HUES48 (cell line): ENCODE data around the gene PRDM15.

ENCODE experiments used
- H3K27ac ChIP-seq: one replicate; pipeline ENCODE4 v1.7.0; 2013; ENCODE audit warnings: low read depth, low read length, inconsistent platforms
- H3K27me3 ChIP-seq: 2 replicates; pipeline ENCODE4 v1.6.1; 2013; ENCODE audit warnings: mild to moderate bottlenecking, low read length; ENCODE audit not compliant: control insufficient read depth, insufficient read depth
- H3K36me3 ChIP-seq: 2 replicates; pipeline ENCODE4 v1.6.1; 2013; ENCODE audit warnings: low read length; ENCODE audit not compliant: control insufficient read depth, insufficient read depth
- H3K4me1 ChIP-seq: 2 replicates; pipeline ENCODE4 v1.6.1; 2013; ENCODE audit warnings: mild to moderate bottlenecking, low read length; ENCODE audit not compliant: control insufficient read depth, insufficient read depth
- H3K4me3 ChIP-seq: 2 replicates; pipeline ENCODE4 v1.5.1; 2013; ENCODE audit warnings: mild to moderate bottlenecking, low read depth, low read length
- H3K9ac ChIP-seq: 2 replicates; pipeline ENCODE4 v1.6.1; 2013; ENCODE audit warnings: mild to moderate bottlenecking, low read depth, low read length, moderate library complexity
- H3K9me3 ChIP-seq: 2 replicates; pipeline ENCODE4 v1.6.1; 2013; ENCODE audit warnings: low read length; ENCODE audit not compliant: control insufficient read depth, insufficient read depth

PRDM15 gene

GRCh38 chr21:41874611-41875010 is 4.5 kb downstream of the PRDM15 start:
- Histone ChIP-seq H3K9me3 (no peaks in the 10 kb centered on the region), H3K36me3 (no peaks in the 10 kb centered on the region), H3K27ac (no peak overlapping the region), H3K27me3 (no peaks in the 10 kb centered on the region), H3K9ac (no peak overlapping the region), H3K4me1 (peaks cover 5% of the 10 kb centered on the region; the same call in 1 of the 2 replicates), H3K4me3 (no peak overlapping the region)

GRCh38 chr21:41873426-41873825 is 5.7 kb downstream of the PRDM15 start:
- Histone ChIP-seq H3K4me1 (peaks cover 5% of the 10 kb centered on the region; the same call in 1 of the 2 replicates), H3K36me3 (no peaks in the 10 kb centered on the region), H3K4me3 (no peak overlapping the region), H3K27me3 (no peaks in the 10 kb centered on the region), H3K9me3 (no peaks in the 10 kb centered on the region), H3K27ac (no peak overlapping the region), H3K9ac (no peak overlapping the region)

- H3K4me1 ChIP-seq, result peaks cover 2% of the 10 kb centered on the region; the same call in 1 of the 2 replicates
- H3K27me3 ChIP-seq, result no peaks in the 10 kb centered on the region
- H3K36me3 ChIP-seq, result no peaks in the 10 kb centered on the region
- H3K9me3 ChIP-seq, result no peaks in the 10 kb centered on the region
- H3K9ac ChIP-seq, result no peak overlapping the region
- H3K27ac ChIP-seq, result no peak overlapping the region
- H3K4me3 ChIP-seq, result no peak overlapping the region
Measured at GRCh38 chr21:41873005-41873404, 6.1 kb downstream of the PRDM15 start.

GRCh38 chr21:41871293-41872030 is 7.7 kb downstream of the PRDM15 start:
- Histone ChIP-seq H3K27me3 (no peaks in the 10 kb centered on the region), H3K4me1 (no peaks in the 10 kb centered on the region), H3K36me3 (no peaks in the 10 kb centered on the region), H3K4me3 (no peak overlapping the region), H3K9ac (no peak overlapping the region), H3K9me3 (no peaks in the 10 kb centered on the region), H3K27ac (no peak overlapping the region)

- no peak overlapping the region for H3K27ac ChIP-seq
- no peaks in the 10 kb centered on the region for H3K4me1 ChIP-seq
- no peaks in the 10 kb centered on the region for H3K9me3 ChIP-seq
- H3K4me3 ChIP-seq, result no peak overlapping the region
- H3K9ac ChIP-seq, result no peak overlapping the region
- no peaks in the 10 kb centered on the region for H3K27me3 ChIP-seq
- H3K36me3 ChIP-seq, result no peaks in the 10 kb centered on the region
Measured at GRCh38 chr21:41869771-41870170, 9.4 kb downstream of the PRDM15 start.

GRCh38 chr21:41868062-41868710 is 11.0 kb downstream of the PRDM15 start:
- no peak overlapping the region for H3K9ac ChIP-seq
- no peaks in the 10 kb centered on the region for H3K27me3 ChIP-seq
- no peak overlapping the region for H3K27ac ChIP-seq
- H3K36me3 ChIP-seq, result no peaks in the 10 kb centered on the region
- H3K4me1 ChIP-seq, result peaks cover 4% of the 10 kb centered on the region; the same call in 1 of the 2 replicates
- H3K4me3 ChIP-seq, result no peak overlapping the region
- no peaks in the 10 kb centered on the region for H3K9me3 ChIP-seq

- Histone ChIP-seq H3K9me3 (no peaks in the 10 kb centered on the region), H3K4me3 (no peak overlapping the region), H3K36me3 (no peaks in the 10 kb centered on the region), H3K4me1 (peaks cover 4% of the 10 kb centered on the region; the same call in 1 of the 2 replicates), H3K27ac (no peak overlapping the region), H3K27me3 (no peaks in the 10 kb centered on the region), H3K9ac (no peak overlapping the region)
Measured at GRCh38 chr21:41867313-41867712, 11.8 kb downstream of the PRDM15 start.

DNA sequence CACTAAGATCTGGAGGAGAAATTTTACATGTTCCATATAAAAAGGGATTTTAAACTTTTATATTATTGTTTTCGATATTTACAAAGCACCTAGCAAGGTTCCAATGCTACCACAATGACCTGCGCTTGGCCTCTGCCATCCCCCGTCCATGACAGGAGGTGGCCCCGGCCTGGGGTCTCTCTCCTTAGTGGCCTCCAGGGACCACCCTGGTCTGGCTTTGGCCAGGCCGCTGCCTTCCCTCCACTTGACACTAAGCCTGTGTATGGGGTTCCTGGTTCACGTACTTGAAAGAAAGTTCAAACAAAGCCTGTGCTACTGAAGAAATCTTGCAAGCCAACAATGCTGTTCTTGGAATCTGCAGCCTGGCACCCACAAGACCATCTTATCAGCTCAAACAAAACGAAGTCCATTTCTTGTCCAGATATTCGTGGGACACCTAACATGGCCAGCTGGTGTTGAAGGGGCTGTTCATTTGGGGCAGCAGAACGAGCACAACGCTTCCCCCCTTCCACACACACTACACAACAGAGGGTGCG is 12.8 kb downstream of the PRDM15 start:
- H3K27ac ChIP-seq, result no peak overlapping the region
- H3K9ac ChIP-seq, result no peak overlapping the region
- no peaks in the 10 kb centered on the region for H3K9me3 ChIP-seq
- no peaks in the 10 kb centered on the region for H3K36me3 ChIP-seq
- peaks cover 4% of the 10 kb centered on the region; the same call in 1 of the 2 replicates for H3K4me1 ChIP-seq
- no peaks in the 10 kb centered on the region for H3K27me3 ChIP-seq
- H3K4me3 ChIP-seq, result no peak overlapping the region

GRCh38 chr21:41865002-41865777 is 14.0 kb downstream of the PRDM15 start:
- Histone ChIP-seq H3K9ac (no peak overlapping the region), H3K27ac (no peak overlapping the region), H3K4me1 (peaks cover 4% of the 10 kb centered on the region; the same call in 1 of the 2 replicates), H3K27me3 (no peaks in the 10 kb centered on the region), H3K4me3 (no peak overlapping the region), H3K9me3 (no peaks in the 10 kb centered on the region), H3K36me3 (no peaks in the 10 kb centered on the region)

DNA sequence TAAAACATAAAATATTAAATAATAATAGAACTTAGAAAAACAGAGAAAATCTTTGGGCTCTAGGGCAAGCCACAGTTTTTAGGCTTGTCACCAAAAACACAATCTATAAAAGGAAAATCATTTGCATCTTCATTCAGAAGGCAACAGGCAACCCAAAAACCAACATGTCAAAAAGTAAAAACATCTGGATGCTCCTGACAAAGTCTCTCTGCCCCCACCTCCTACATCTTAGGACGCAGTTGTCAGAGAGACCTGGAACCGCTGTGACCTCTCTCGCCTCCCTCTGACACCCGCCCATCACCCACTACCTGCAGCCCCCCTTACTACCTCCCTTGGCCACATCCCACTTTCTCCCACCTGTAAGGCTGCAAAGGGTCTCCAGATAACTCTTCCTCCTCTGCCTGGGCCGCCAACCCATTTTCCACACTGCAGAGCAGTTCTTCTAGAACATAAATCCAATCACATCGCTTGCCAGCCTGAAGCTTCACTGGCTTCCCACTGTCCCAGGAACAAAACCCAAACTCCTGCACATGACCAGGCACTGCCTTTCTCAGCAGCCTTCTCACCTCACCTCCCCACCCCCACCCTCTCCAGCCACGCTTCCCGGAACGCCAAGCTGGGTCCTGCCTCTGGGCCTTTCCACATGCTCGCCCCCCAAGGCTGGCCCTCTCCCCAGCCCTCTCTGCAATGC is 14.7 kb downstream of the PRDM15 start:
- Histone ChIP-seq H3K27me3 (no peaks in the 10 kb centered on the region), H3K36me3 (no peaks in the 10 kb centered on the region), H3K27ac (no peak overlapping the region), H3K4me1 (peaks cover 4% of the 10 kb centered on the region; the same call in 1 of the 2 replicates), H3K4me3 (no peak overlapping the region), H3K9me3 (no peaks in the 10 kb centered on the region), H3K9ac (no peak overlapping the region)
